Measurements from ENCODE around the gene CTCFL. TPM values are rescaled to one million over a fixed set of nuclear protein-coding genes. Genes with fewer than 3 reads are reported as not detected.
"Not testable (repeated sequence)": the region's sequence is repeated elsewhere in the genome, so short reads cannot be mapped to it uniquely, and the experiment has no call there.

The CTCFL gene
- total and polyA plus RNA-seq, 2 of the 13 experiments (the other 11 are each of a cell fraction or from before 2014, with no cell fraction given) = 0.04 TPM; not detected in 1

- TF ChIP-seq ZXDC (CRISPR knock-in tag; IDR thresholded peaks at IDR 0.05) = no peak
- no peak for TF ChIP-seq ATF7 (IDR thresholded peaks at IDR 0.05)
- TF ChIP-seq ATF7 (CRISPR knock-in tag; IDR thresholded peaks at IDR 0.05) = no peak
- no peak for TF ChIP-seq ADNP (CRISPR knock-in tag; IDR thresholded peaks at IDR 0.05)
- TF ChIP-seq IKZF1 (IDR thresholded peaks at IDR 0.05) = no peak
- TF ChIP-seq SAFB2 (CRISPR knock-in tag; IDR thresholded peaks at IDR 0.05; ENCODE audit: borderline replicate concordance, low read depth) = no peak
- no peak for TF ChIP-seq SYNCRIP (IDR thresholded peaks at IDR 0.05; ENCODE audit: insufficient read depth, low read depth, low read length)
These were observed 11.7 kb downstream of the CTCFL start (continued) for GRCh38 chr20:57513199-57513598.

GRCh38 chr20:57512432-57512831 lies 12.5 kb downstream of the CTCFL start:
- WGBS (ENCODE audit: low lambda C conversion rate) = 47% methylated on average over 5 of the region's 5 CpGs
- BruUV-seq (replicated peaks) = no TSS peak
- H3K36me3 ChIP-seq (replicated peaks in 1 of 2; ENCODE audit: control insufficient read depth in 1 of 2, insufficient read depth in 2 of 2, low read length in 2 of 2) = no peaks in the 10 kb centered on the region
- FAIRE-seq (no peak), DNase-seq (ENCODE audit: low spot score) (no peak), ATAC-seq (no peak)
- TF ChIP-seq ZNF780A (CRISPR knock-in tag; IDR thresholded peaks at IDR 0.05) = no peak
- no peak for TF ChIP-seq USF2 (IDR thresholded peaks at IDR 0.05; ENCODE audit: low read depth, low read length)
- TF ChIP-seq USF2 (CRISPR knock-in tag; IDR thresholded peaks at IDR 0.05; ENCODE audit: borderline replicate concordance) = no peak
- no peak for TF ChIP-seq TRIM24 (CRISPR knock-in tag; IDR thresholded peaks at IDR 0.05)
- no peak for TF ChIP-seq IRF1 (CRISPR knock-in tag; IDR thresholded peaks at IDR 0.05; ENCODE audit: low read depth)
- in situ Hi-C loops (cut with HindIII; ENCODE audit: extremely low pct_ligation_motif_present, low pct_unique_long_range_greater_than_20kb) = no loop called here
- no peak overlapping the region for H3K27ac ChIP-seq (ENCODE audit: extremely low read length, insufficient read depth, low read length)
- H3K27me3 ChIP-seq (ENCODE audit: control insufficient read depth in 1 of 2, insufficient read depth in 2 of 2, low read length in 2 of 2) = peaks cover 0 to 44% of the 10 kb centered on the region in 2 experiments; a peak in 3 of 5 replicates
- intact Hi-C loops (cut with micrococcal nuclease; ENCODE audit: unreplicated experiment) = loop anchor here (5.0 kb wide), 2 partner anchors 575 to 700 kb away; no protein-coding TSS in a partner anchor
- H2AFZ ChIP-seq (ENCODE audit: low read length) = no peak overlapping the region
- no peak overlapping the region for H3K4me2 ChIP-seq (ENCODE audit: low read depth, low read length)
- no peak overlapping the region for H3K4me3 ChIP-seq (replicated peaks in 1 of 3; ENCODE audit: insufficient read depth in 1 of 3, low read depth in 2 of 3, low read length in 3 of 3)
- no peaks in the 10 kb centered on the region for H3K9me3 ChIP-seq (ENCODE audit: low read length)
- CTCF ChIA-PET (ENCODE audit: low intra/inter-chr PET ratio, low total read pairs) = interaction anchor here (6.8 kb wide), 1 partner anchor 82 kb away, joined by 204 read pairs; no protein-coding TSS in a partner anchor
- POLR2A ChIA-PET = no interaction called here
- H3K4me1 ChIP-seq (ENCODE audit: insufficient read depth, low read length) = no peaks in the 10 kb centered on the region
- no peaks in the 10 kb centered on the region for H4K20me1 ChIP-seq (ENCODE audit: insufficient read depth, low read length)
- no peak overlapping the region for H3K9ac ChIP-seq (ENCODE audit: insufficient read depth, low read depth, low read length)
- H3K79me2 ChIP-seq (ENCODE audit: insufficient read depth, low read length) = no peaks in the 10 kb centered on the region

DNA sequence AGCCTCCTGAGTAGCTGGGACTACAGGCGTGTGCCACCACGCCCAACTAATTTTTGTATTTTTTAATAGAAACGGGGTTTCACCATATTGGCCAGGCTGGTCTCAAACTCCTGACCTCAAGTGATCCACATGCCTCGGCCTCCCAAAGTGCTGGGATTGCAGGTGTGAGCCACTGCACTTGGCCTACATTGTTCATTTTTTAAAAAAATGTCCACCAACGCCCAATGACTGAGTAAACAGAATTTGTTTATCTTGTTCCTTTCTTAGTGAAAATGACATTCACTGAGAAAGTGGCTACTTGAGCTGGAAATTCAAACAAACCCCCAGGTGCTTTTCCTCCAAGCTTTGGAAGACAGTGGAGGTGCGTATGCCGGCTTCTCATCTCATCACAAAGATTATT lies 13.2 kb downstream of the CTCFL start:
- CTCF ChIA-PET (ENCODE audit: low intra/inter-chr PET ratio, low total read pairs); in situ Hi-C loops (cut with HindIII; ENCODE audit: extremely low pct_ligation_motif_present, low pct_unique_long_range_greater_than_20kb); FAIRE-seq; ATAC-seq; BruUV-seq (replicated peaks); H3K79me2 ChIP-seq (ENCODE audit: insufficient read depth, low read length); H3K27ac ChIP-seq (ENCODE audit: extremely low read length, insufficient read depth, low read length); H3K4me3 ChIP-seq (replicated peaks in 1 of 3; ENCODE audit: insufficient read depth in 1 of 3, low read depth in 2 of 3, low read length in 3 of 3); H3K4me1 ChIP-seq (ENCODE audit: insufficient read depth, low read length); H2AFZ ChIP-seq (ENCODE audit: low read length); H3K4me2 ChIP-seq (ENCODE audit: low read depth, low read length); H3K9ac ChIP-seq (ENCODE audit: insufficient read depth, low read depth, low read length); POLR2A ChIA-PET; H3K9me3 ChIP-seq (ENCODE audit: low read length); DNase-seq (ENCODE audit: low spot score); H3K36me3 ChIP-seq (replicated peaks in 1 of 2; ENCODE audit: control insufficient read depth in 1 of 2, insufficient read depth in 2 of 2, low read length in 2 of 2); H4K20me1 ChIP-seq (ENCODE audit: insufficient read depth, low read length): not testable (repeated sequence)
- intact Hi-C loops (cut with micrococcal nuclease; ENCODE audit: unreplicated experiment) = loop anchor here (5.0 kb wide), 2 partner anchors 576 to 701 kb away; no protein-coding TSS in a partner anchor
- H3K27me3 ChIP-seq (ENCODE audit: control insufficient read depth in 1 of 2, insufficient read depth in 2 of 2, low read length in 2 of 2) = peaks cover 0 to 43% of the 10 kb centered on the region in 2 experiments; a peak in 3 of 5 replicates
- 28% methylated on average over 7 of the region's 7 CpGs for WGBS (ENCODE audit: low lambda C conversion rate)
